Peyer's patch (tissue), 4 donors: ENCODE data around the gene DDAH1.

Source experiments
- CTCF ChIP-seq, 6 experiments: fragments of 450-650 bp in 4 of 6; fragments of 200-600 bp in 2 of 6; sonication (generic) in 1 of 6; IDR thresholded peaks; one replicate each; pipeline ENCODE4 v1.5.1; 2017 to 2019; ENCODE audit warnings: antibody characterized with exemption in 6 of 6, mild to moderate bottlenecking in 3 of 6, moderate library complexity in 1 of 6
- POLR2A ChIP-seq, 2 donors: fragments of 450-650 bp; IDR thresholded peaks; one replicate each; pipeline ENCODE4 v1.5.1; 2017; ENCODE audit warnings: antibody characterized with exemption in 2 of 2, mild to moderate bottlenecking in 2 of 2, moderate library complexity in 2 of 2

GRCh38 chr1:85323770-85324169 lies 141.2 kb downstream of the DDAH1 start:
- TF ChIP-seq CTCF (IDR thresholded peaks at IDR 0.05) (no peak), POLR2A (IDR thresholded peaks at IDR 0.05) (no peak)
